Left lung (tissue), 10 donors: ENCODE data around the gene VPS13D. TPM values are rescaled to one million over a fixed set of nuclear protein-coding genes. Genes with fewer than 3 reads are reported as not detected.
A peak's percentile ranks its signal among the peaks of the same experiment; 100 is the strongest.

Experiments used
- ATAC-seq: fragments of 200-7000 bp; cut with Tn5 transposase; one replicate; pipeline ENCODE4 v1.9.1; 2020; ENCODE audit warnings: moderate library complexity
- DNase-seq, 4 donors: peaks; one replicate each; pipeline ENCODE4 v3.0.0-alpha.2; 2013 to 2020
- H3K27ac ChIP-seq, 2 donors: fragments of 200-600 bp; sonication (generic) in 1 of 2; one replicate each; pipeline versions ENCODE4 v1.5.0 to v1.8.0; 2020 to 2021
- H3K27me3 ChIP-seq, 2 donors: fragments of 200-600 bp; sonication (generic) in 1 of 2; one replicate each; pipeline versions ENCODE4 v1.5.0 to v1.8.0; 2020 to 2021
- H3K36me3 ChIP-seq, 2 donors: fragments of 200-600 bp; sonication (generic) in 1 of 2; one replicate each; pipeline versions ENCODE4 v1.5.0 to v1.8.0; 2020 to 2021
- H3K4me1 ChIP-seq, 2 donors: fragments of 200-600 bp; one replicate each; pipeline ENCODE4 v1.8.0; 2021
- H3K4me3 ChIP-seq, 2 donors: fragments of 200-600 bp; sonication (generic) in 1 of 2; one replicate each; pipeline versions ENCODE4 v1.5.0 to v1.8.0; 2020 to 2021; ENCODE audit warnings: mild to moderate bottlenecking in 1 of 2
- H3K9me3 ChIP-seq, 2 donors: fragments of 200-600 bp; sonication (generic) in 1 of 2; one replicate each; pipeline versions ENCODE4 v1.5.0 to v1.8.0; 2020 to 2021
- intact Hi-C, 2 donors: fragments of 100-400 bp; cut with DNase I; formaldehyde crosslinking; loops; one replicate each; pipeline versions ENCODE4 v1.11.2 to v1.14.2; 2022
- polyA plus RNA-seq, 6 donors: library from polyadenylated mRNA; unstranded; fragments of 120-200 nt; gene quantifications; one replicate each; pipeline ENCODE4 v1.2.1, GENCODE V29; 2013; ENCODE audit not compliant: insufficient read length in 6 of 6
- total RNA-seq, 2 donors: library from RNA; stranded (reverse); fragmentation: NEBNext Ultra II Directional; extraction: Animal tissue kit (Norgen Biotek cat#: 25700); gene quantifications; one replicate each; pipeline ENCODE4 v1.2.1, GENCODE V29; 2021
- TF ChIP-seq, protein P1 (sequence below), 2 donors: fragments of 200-600 bp; sonication (generic) in 1 of 2; IDR thresholded peaks; one replicate each; pipeline versions ENCODE4 v1.5.0 to v1.8.0; 2021; ENCODE audit warnings: antibody characterized with exemption in 2 of 2
- donor health status: DM: no; HTN: yes; CAD: no.
- donor health status: DM: no; HTN: no; CAD: no.

VPS13D gene
- total and polyA plus RNA-seq, 8 donors = 26.6 to 62.3 (median 30.2) TPM

DNA sequence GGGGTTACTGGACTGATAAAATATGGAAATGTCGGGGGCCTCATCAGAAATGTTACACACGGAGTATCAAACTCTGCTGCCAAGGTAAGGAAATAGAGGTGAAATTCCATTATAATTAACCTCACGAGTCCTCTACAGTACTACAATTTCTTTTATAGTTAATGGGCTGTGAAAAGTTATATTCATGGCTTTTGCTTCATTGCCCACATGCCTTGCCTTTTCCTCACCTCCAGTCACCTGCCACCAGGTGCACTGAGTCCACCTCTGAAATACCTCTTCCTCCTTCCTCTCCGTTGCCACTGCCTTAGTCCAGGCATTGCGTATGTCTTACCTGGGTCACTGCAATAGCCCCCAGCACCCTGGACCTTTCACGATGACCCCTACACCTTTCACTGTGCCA, 186.9 kb downstream of the VPS13D start:
- Histone ChIP-seq H3K9me3 (no peaks in the 10 kb centered on the region), H3K27ac (no peak overlapping the region), H3K27me3 (no peaks in the 10 kb centered on the region), H3K36me3 (peaks cover 0 to 22% of the 10 kb centered on the region in 2 donors), H3K4me3 (no peak overlapping the region), H3K4me1 (peaks cover 0 to 4% of the 10 kb centered on the region in 2 donors)
- TF ChIP-seq, protein P1, sequence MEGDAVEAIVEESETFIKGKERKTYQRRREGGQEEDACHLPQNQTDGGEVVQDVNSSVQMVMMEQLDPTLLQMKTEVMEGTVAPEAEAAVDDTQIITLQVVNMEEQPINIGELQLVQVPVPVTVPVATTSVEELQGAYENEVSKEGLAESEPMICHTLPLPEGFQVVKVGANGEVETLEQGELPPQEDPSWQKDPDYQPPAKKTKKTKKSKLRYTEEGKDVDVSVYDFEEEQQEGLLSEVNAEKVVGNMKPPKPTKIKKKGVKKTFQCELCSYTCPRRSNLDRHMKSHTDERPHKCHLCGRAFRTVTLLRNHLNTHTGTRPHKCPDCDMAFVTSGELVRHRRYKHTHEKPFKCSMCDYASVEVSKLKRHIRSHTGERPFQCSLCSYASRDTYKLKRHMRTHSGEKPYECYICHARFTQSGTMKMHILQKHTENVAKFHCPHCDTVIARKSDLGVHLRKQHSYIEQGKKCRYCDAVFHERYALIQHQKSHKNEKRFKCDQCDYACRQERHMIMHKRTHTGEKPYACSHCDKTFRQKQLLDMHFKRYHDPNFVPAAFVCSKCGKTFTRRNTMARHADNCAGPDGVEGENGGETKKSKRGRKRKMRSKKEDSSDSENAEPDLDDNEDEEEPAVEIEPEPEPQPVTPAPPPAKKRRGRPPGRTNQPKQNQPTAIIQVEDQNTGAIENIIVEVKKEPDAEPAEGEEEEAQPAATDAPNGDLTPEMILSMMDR (IDR thresholded peaks at IDR 0.05) = no peak
- intact Hi-C loops = no loop called here
- DNase-seq (no peak), ATAC-seq (no peak)

DNA sequence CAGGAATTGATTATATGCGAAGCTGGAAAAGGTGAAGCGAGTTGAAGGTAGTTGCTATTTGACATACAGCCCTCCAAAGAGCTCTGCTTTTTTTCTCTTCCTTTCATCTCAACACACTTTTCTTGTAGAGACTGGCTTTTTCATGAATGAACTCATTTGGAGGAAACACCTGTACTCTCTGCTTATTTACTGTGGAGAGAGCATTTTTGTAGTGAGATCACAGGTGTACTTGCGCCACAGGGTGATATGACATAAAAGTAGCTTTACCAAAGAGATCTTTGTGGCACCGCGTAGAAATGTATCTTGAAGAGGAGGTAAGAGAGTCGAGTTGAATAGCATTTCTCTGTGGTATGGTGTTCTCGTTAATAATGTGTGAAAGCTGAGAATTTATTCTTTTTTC, 187.6 kb downstream of the VPS13D start:
- Histone ChIP-seq H3K27me3 (no peaks in the 10 kb centered on the region), H3K27ac (no peak overlapping the region), H3K9me3 (no peaks in the 10 kb centered on the region), H3K36me3 (peaks cover 0 to 22% of the 10 kb centered on the region in 2 donors), H3K4me3 (no peak overlapping the region), H3K4me1 (peaks cover 0 to 4% of the 10 kb centered on the region in 2 donors)
- TF ChIP-seq, protein P1 (IDR thresholded peaks at IDR 0.05) = no peak
- DNase-seq (no peak), ATAC-seq (no peak)
- intact Hi-C loops = no loop called here

DNA sequence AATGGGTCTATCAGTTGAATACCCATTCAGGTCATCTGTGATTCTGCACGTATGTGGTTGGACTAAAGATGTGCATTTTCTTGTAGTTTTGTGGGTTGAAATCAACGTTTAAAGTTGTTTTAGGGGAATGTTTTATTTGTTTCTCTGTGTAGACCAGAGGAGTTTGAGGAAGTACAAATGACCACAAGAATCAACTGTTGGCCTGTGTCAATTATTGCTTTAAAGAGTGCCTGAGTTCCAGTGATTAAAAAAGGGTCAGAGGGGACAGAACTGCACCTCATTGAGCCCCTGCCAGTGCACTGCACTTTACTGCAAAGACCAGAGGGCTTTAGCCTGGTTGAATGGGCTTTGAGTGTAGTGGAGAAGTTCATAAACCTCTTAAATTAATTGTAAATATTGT, 190.3 kb downstream of the VPS13D start:
- Histone ChIP-seq H3K27ac (no peak overlapping the region), H3K4me1 (peaks cover 0 to 12% of the 10 kb centered on the region in 2 donors), H3K4me3 (no peak overlapping the region), H3K27me3 (no peaks in the 10 kb centered on the region), H3K36me3 (peaks cover 0 to 22% of the 10 kb centered on the region in 2 donors), H3K9me3 (no peaks in the 10 kb centered on the region)
- no peak for ATAC-seq
- intact Hi-C loops = no loop called here
- no peak for DNase-seq
- TF ChIP-seq, protein P1 (IDR thresholded peaks at IDR 0.05) = no peak

DNA sequence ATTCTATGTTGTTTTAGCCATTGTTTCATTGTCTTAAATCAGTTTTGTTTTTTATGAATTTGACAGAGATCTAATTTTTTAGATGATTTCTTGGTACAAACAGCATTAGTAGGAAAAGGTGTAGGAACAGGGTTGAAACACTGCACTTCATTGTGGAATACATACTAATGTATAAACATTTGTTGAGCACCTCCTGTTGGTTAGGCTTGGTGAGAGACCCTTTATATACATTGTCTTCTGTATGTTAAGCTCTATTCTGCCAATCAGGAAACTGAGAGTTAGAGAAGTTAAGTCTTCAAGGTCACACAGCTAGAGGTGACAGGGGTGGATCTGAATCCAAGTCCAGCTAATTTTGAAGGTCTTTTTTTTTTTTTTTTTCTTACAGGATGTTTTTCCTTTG, 192.7 kb downstream of the VPS13D start:
- intact Hi-C loops = no loop called here
- Histone ChIP-seq H3K27me3 (no peaks in the 10 kb centered on the region), H3K36me3 (peaks cover 0 to 12% of the 10 kb centered on the region in 2 donors), H3K4me1 (peaks cover 0 to 8% of the 10 kb centered on the region in 2 donors), H3K27ac (no peak overlapping the region), H3K4me3 (no peak overlapping the region), H3K9me3 (no peaks in the 10 kb centered on the region)
- DNase-seq (no peak), ATAC-seq (no peak)
- TF ChIP-seq, protein P1 (IDR thresholded peaks at IDR 0.05) = no peak

DNA sequence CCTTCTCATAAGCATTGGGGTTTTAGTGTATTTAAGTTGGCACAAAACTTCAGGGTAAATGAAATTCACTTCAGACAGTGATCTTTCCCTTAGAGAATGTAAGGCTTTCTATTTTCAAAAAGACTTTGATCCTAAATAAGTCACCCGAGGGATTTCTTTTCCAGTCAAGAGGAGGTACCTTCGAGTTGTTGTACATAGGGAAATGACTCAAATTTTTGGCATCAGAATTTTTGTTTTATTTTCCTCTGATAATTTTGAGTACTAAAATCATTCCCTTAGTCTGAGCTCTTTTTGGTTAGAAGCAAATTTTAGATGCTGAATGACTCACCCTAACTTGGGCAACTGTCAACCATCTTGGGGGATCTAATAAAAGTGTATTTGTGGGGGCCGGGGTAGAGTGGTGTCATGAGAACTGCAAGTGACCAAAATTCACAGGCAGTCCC, 194.3 kb downstream of the VPS13D start:
- H3K36me3 ChIP-seq = peaks cover 0 to 9% of the 10 kb centered on the region in 2 donors
- DNase-seq = no peak
- H3K27ac ChIP-seq = peak overlapping the region in 1 of 2 donors; percentile 42
- H3K27me3 ChIP-seq = no peaks in the 10 kb centered on the region
- peaks cover 0 to 8% of the 10 kb centered on the region in 2 donors for H3K4me1 ChIP-seq
- no peaks in the 10 kb centered on the region for H3K9me3 ChIP-seq
- TF ChIP-seq, protein P1 (IDR thresholded peaks at IDR 0.05) = no peak
- intact Hi-C loops = no loop called here
- no peak overlapping the region for H3K4me3 ChIP-seq
- no peak for ATAC-seq
